H9 (cell line): ENCODE measurements around the gene DNAAF1. TPM values are rescaled to one million over a fixed set of nuclear protein-coding genes. Genes with fewer than 3 reads are reported as not detected.

Experiments used
- DNase-seq: peaks from one replicate; pipeline ENCODE4 v3.0.0-alpha.2; 2017
- H2AFZ ChIP-seq: one replicate; pipeline ENCODE4 v1.6.1; 2013; ENCODE audit warnings: mild to moderate bottlenecking, low read length, control low read depth, moderate library complexity
- H2AK5ac ChIP-seq: 2 replicates; pipeline ENCODE4 v1.6.1; 2013; ENCODE audit warnings: low read length, control low read depth, mixed read lengths; ENCODE audit not compliant: insufficient read length
- H2BK120ac ChIP-seq: one replicate; pipeline ENCODE4 v1.6.1; 2013; ENCODE audit warnings: low read depth, mild to moderate bottlenecking, low read length, control low read depth, inconsistent platforms; ENCODE audit not compliant: poor library complexity, severe bottlenecking
- H2BK12ac ChIP-seq: 2 replicates; pipeline ENCODE4 v1.6.1; 2013; ENCODE audit warnings: low read length, control low read depth, mixed read lengths, low read depth; ENCODE audit not compliant: insufficient read length
- H2BK15ac ChIP-seq: 2 replicates; pipeline ENCODE4 v1.6.1; 2013; ENCODE audit warnings: low read depth, low read length, control low read depth
- H2BK20ac ChIP-seq: one replicate; pipeline ENCODE4 v1.6.1; 2013; ENCODE audit warnings: low read depth, mild to moderate bottlenecking, low read length, control low read depth, inconsistent platforms; ENCODE audit not compliant: poor library complexity, severe bottlenecking
- H2BK5ac ChIP-seq: 2 replicates; pipeline ENCODE4 v1.6.1; 2013; ENCODE audit warnings: low read length, control low read depth, mixed read lengths; ENCODE audit not compliant: insufficient read length
- H3K14ac ChIP-seq: 2 replicates; pipeline ENCODE4 v1.6.1; 2013; ENCODE audit warnings: low read length, control low read depth; ENCODE audit not compliant: insufficient read depth
- H3K18ac ChIP-seq: 2 replicates; pipeline ENCODE4 v1.6.1; 2013; ENCODE audit warnings: low read depth, mild to moderate bottlenecking, mixed read lengths, low read length, control low read depth; ENCODE audit not compliant: insufficient read length
- H3K23ac ChIP-seq: 2 replicates; pipeline ENCODE4 v1.6.1; 2013; ENCODE audit warnings: low read length, control low read depth, mixed read lengths, low read depth; ENCODE audit not compliant: insufficient read length
- H3K23me2 ChIP-seq: 2 replicates; pipeline ENCODE4 v1.6.1; 2013; ENCODE audit warnings: low read depth, mild to moderate bottlenecking, mixed read lengths, low read length, control low read depth; ENCODE audit not compliant: insufficient read length, poor library complexity, severe bottlenecking
- H3K27ac ChIP-seq: 2 replicates; pipeline ENCODE4 v1.5.1; 2013; ENCODE audit warnings: low read length, control low read depth, mixed read lengths, low read depth; ENCODE audit not compliant: insufficient read length
- H3K27me3 ChIP-seq: 2 replicates; pipeline ENCODE4 v1.6.1; 2013; ENCODE audit warnings: low read length, control low read depth, inconsistent platforms; ENCODE audit not compliant: insufficient read depth
- H3K4ac ChIP-seq: 2 replicates; pipeline ENCODE4 v1.6.1; 2013; ENCODE audit warnings: low read depth, mild to moderate bottlenecking, control low read depth, inconsistent platforms, low read length, moderate library complexity
- H3K4me1 ChIP-seq: 2 replicates; pipeline ENCODE4 v1.6.1; 2013; ENCODE audit warnings: low read length, control low read depth, inconsistent platforms; ENCODE audit not compliant: insufficient read depth
- H3K4me2 ChIP-seq: 2 replicates; pipeline ENCODE4 v1.6.1; 2013; ENCODE audit warnings: low read length, control low read depth, mixed read lengths; ENCODE audit not compliant: insufficient read length, insufficient read depth
- H3K56ac ChIP-seq: 2 replicates; pipeline ENCODE4 v1.6.1; 2013; ENCODE audit warnings: low read depth, mild to moderate bottlenecking, mixed read lengths, low read length, control low read depth; ENCODE audit not compliant: insufficient read length
- H3K79me1 ChIP-seq: 2 replicates; pipeline ENCODE4 v1.6.1; 2013; ENCODE audit warnings: low read depth, mild to moderate bottlenecking, moderate library complexity, low read length, control low read depth, inconsistent platforms; ENCODE audit not compliant: insufficient read depth, poor library complexity, severe bottlenecking
- H3K79me2 ChIP-seq: 2 replicates; pipeline ENCODE4 v1.6.1; 2013; ENCODE audit warnings: low read length, control low read depth, inconsistent platforms; ENCODE audit not compliant: insufficient read depth
- H3K9ac ChIP-seq: 2 replicates; pipeline ENCODE4 v1.6.1; 2013; ENCODE audit warnings: low read length, control low read depth, mixed read lengths; ENCODE audit not compliant: insufficient read length; ENCODE audit errors: extremely low read depth
- H3K9me3 ChIP-seq: one replicate; pipeline ENCODE4 v1.6.1; 2013; ENCODE audit warnings: low read depth, low read length, inconsistent platforms; ENCODE audit not compliant: control insufficient read depth
- H3T11ph ChIP-seq: one replicate; pipeline ENCODE4 v1.6.1; 2013; ENCODE audit warnings: mild to moderate bottlenecking, low read length, control low read depth, inconsistent platforms
- H4K20me1 ChIP-seq: one replicate; pipeline ENCODE4 v1.6.1; 2013; ENCODE audit not compliant: control insufficient read depth, insufficient read length, insufficient read depth
- H4K5ac ChIP-seq: 2 replicates; pipeline ENCODE4 v1.6.1; 2013; ENCODE audit warnings: low read depth, mild to moderate bottlenecking, mixed read lengths, low read length, control low read depth; ENCODE audit not compliant: insufficient read length
- H4K8ac ChIP-seq: replicated peaks from 2 replicates; pipeline ENCODE4 v1.6.1; 2013; ENCODE audit warnings: low read length, control low read depth, mixed read lengths, low read depth; ENCODE audit not compliant: insufficient read length
- H4K91ac ChIP-seq: 2 replicates; pipeline ENCODE4 v1.6.1; 2013; ENCODE audit warnings: low read depth, mild to moderate bottlenecking, moderate library complexity, mixed read lengths, low read length, control low read depth; ENCODE audit not compliant: insufficient read length
- H3K27ac Mint-ChIP-seq, 3 experiments: 2 replicates in 2 of 3; 3 replicates in 1 of 3; pipeline ENCODE4 v1.8.0; 2020 to 2021; ENCODE audit warnings: mixed read lengths in 3 of 3, mild to moderate bottlenecking in 1 of 3, moderate library complexity in 1 of 3
- H3K27me3 Mint-ChIP-seq: 2 replicates; pipeline ENCODE4 v1.8.0; 2021; ENCODE audit warnings: low read depth, mild to moderate bottlenecking, moderate library complexity, mixed read lengths
- H3K36me3 Mint-ChIP-seq, 3 experiments: 2 replicates in 2 of 3; 3 replicates in 1 of 3; pipeline ENCODE4 v1.8.0; 2020 to 2021; ENCODE audit warnings: low read depth in 3 of 3, mixed read lengths in 3 of 3; ENCODE audit not compliant: insufficient read depth in 1 of 3
- H3K4me1 Mint-ChIP-seq, 2 experiments: 2 replicates each; pipeline ENCODE4 v1.8.0; 2020; ENCODE audit warnings: mixed read lengths in 2 of 2
- H3K4me3 Mint-ChIP-seq, 2 experiments: 2 replicates in 1 of 2; 3 replicates in 1 of 2; pipeline ENCODE4 v1.8.0; 2020 to 2021; ENCODE audit warnings: mild to moderate bottlenecking in 2 of 2, mixed read lengths in 2 of 2, moderate library complexity in 1 of 2
- H3K9me3 Mint-ChIP-seq, 2 experiments: 2 replicates in 1 of 2; 3 replicates in 1 of 2; pipeline ENCODE4 v1.8.0; 2020; ENCODE audit warnings: mild to moderate bottlenecking in 2 of 2, mixed read lengths in 2 of 2, moderate library complexity in 1 of 2
- CTCF ChIP-seq: fragments of 200-600 bp; sonication (generic); conservative IDR thresholded peaks from 3 replicates; pipeline ENCODE4 v1.8.0; 2021; ENCODE audit warnings: antibody characterized with exemption, mild to moderate bottlenecking
- WGBS: extraction: QIAGEN DNeasy Blood & Tissue Kit; methylation state at CpG from one replicate; pipeline ENCODE4 v1.1.7; 2013; ENCODE audit warnings: missing lambda C conversion rate, low lambda C conversion rate, mixed read lengths; ENCODE audit not compliant: insufficient read length; ENCODE audit errors: extremely low coverage; 5-methylcytosine and 5-hydroxymethylcytosine counted together
- total RNA-seq: library from RNA; stranded (reverse); gene quantifications from 2 replicates; pipeline ENCODE4 v1.2.1, GENCODE V29; 2021

Gene DNAAF1
- total RNA-seq, 1 experiment from 2014 or later: not detected

DNA sequence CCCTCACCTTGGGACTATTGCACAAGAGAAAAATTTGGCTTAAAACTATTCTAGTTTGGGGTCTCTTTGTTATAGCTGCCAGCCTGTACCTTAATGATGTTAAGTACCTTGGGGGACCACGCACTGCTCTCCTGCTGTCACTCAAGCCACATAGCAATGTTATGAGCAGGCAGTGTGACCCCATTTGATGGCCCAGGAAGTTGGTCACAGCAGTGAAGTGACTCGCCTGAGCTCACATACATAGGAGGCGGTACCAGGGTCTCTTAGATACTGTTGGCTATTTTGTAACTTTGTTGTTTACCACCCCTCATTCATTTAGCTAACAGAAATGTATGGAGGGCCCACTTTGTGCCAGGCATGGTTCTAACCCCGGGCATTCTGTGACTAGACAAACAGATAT, 78.3 kb downstream of the DNAAF1 start:
- Histone ChIP-seq H3K79me2 (no peaks in the 10 kb centered on the region), H3K56ac (no peak overlapping the region), H2BK15ac (no peak overlapping the region), H3K4ac (no peak overlapping the region), H2BK5ac (no peak overlapping the region), H2BK12ac (no peak overlapping the region), H4K20me1 (no peaks in the 10 kb centered on the region), H4K8ac (no peak overlapping the region), H3K4me2 (no peak overlapping the region), H3K14ac (no peak overlapping the region), H2AFZ (no peak overlapping the region), H2BK20ac (no peak overlapping the region), H2AK5ac (no peak overlapping the region), H3K27me3 (no peaks in the 10 kb centered on the region), H3T11ph (no peak overlapping the region), H3K27ac (no peak overlapping the region), H2BK120ac (no peak overlapping the region), H3K23ac (no peak overlapping the region), H3K23me2 (no peaks in the 10 kb centered on the region), H4K91ac (no peak overlapping the region), H3K18ac (no peak overlapping the region), H3K9me3 (no peaks in the 10 kb centered on the region), H3K9ac (no peak overlapping the region), H3K4me1 (no peaks in the 10 kb centered on the region), H3K79me1 (no peaks in the 10 kb centered on the region), H4K5ac (no peak overlapping the region)
- no peaks in the 10 kb centered on the region for H3K36me3 Mint-ChIP-seq
- DNase-seq: no peak
- H3K27ac Mint-ChIP-seq: no peak overlapping the region
- H3K27me3 Mint-ChIP-seq: peaks cover 5% of the 10 kb centered on the region
- no peak for TF ChIP-seq CTCF
- H3K9me3 Mint-ChIP-seq: no peaks in the 10 kb centered on the region
- peaks cover 16 to 18% of the 10 kb centered on the region in 2 experiments for H3K4me1 Mint-ChIP-seq
- no CpG with 5 or more reads among the region's 4 CpGs for WGBS
- H3K4me3 Mint-ChIP-seq: no peak overlapping the region
